HG02763 (cell line): ENCODE measurements around the gene ATP10B.
"Not testable (repeated sequence)": the region's sequence is repeated elsewhere in the genome, so short reads cannot be mapped to it uniquely, and the experiment has no call there.

ENCODE experiments used
- ATAC-seq: cut with Tn5 transposase; IDR thresholded peaks from one replicate; pipeline ENCODE4 v1.9.1; 2021; ENCODE audit warnings: mild to moderate bottlenecking, moderate library complexity; ENCODE audit not compliant: unreplicated experiment

Gene ATP10B

GRCh38 chr5:160852049-160852448, at the start of gene ATP10B:
Gene ATP10B (minus strand): TSS chr5:160852211. CDS start chr5:160688074, 164,137 bp downstream.
- no peak for ATAC-seq

GRCh38 chr5:160901656-160902055, 49.6 kb upstream of the ATP10B start:
- ATAC-seq, result no peak

- ATAC-seq, result no peak
These were observed 47.7 kb upstream of the ATP10B start for GRCh38 chr5:160899735-160900134.

GRCh38 chr5:160893180-160893964, 41.4 kb upstream of the ATP10B start:
- not testable (repeated sequence) for ATAC-seq

GRCh38 chr5:160887780-160888179, 35.8 kb upstream of the ATP10B start:
- ATAC-seq, result no peak

GRCh38 chr5:160873560-160874200, 21.7 kb upstream of the ATP10B start:
- not testable (repeated sequence) for ATAC-seq

- ATAC-seq, result no peak
These were observed 18.0 kb upstream of the ATP10B start for GRCh38 chr5:160869989-160870521.

- ATAC-seq, result no peak
These were observed 16.0 kb upstream of the ATP10B start for GRCh38 chr5:160867976-160868375.

- ATAC-seq, result no peak
These were observed 560 bp downstream of the ATP10B start for GRCh38 chr5:160851451-160851850.

GRCh38 chr5:160850421-160850820, 1.6 kb downstream of the ATP10B start:
- ATAC-seq, result no peak

- ATAC-seq, result no peak
These were observed 4.4 kb downstream of the ATP10B start for GRCh38 chr5:160847526-160848085.

GRCh38 chr5:160846642-160847041, 5.4 kb downstream of the ATP10B start:
- ATAC-seq, result no peak

GRCh38 chr5:160844177-160844576, 7.8 kb downstream of the ATP10B start:
- ATAC-seq, result no peak

- peak; percentile 97 for ATAC-seq
These were observed 8.8 kb downstream of the ATP10B start for GRCh38 chr5:160843240-160843639.

GRCh38 chr5:160837749-160838593, 14.0 kb downstream of the ATP10B start:
- no peak for ATAC-seq

GRCh38 chr5:160837211-160837610, 14.8 kb downstream of the ATP10B start:
- ATAC-seq, result no peak

GRCh38 chr5:160835818-160836528, 16.0 kb downstream of the ATP10B start:
- ATAC-seq, result peak; percentile 83

- no peak for ATAC-seq
These were observed 16.6 kb downstream of the ATP10B start for GRCh38 chr5:160835376-160835775.

GRCh38 chr5:160833806-160834205, 18.2 kb downstream of the ATP10B start:
- ATAC-seq, result no peak

- ATAC-seq, result no peak
These were observed 20.2 kb downstream of the ATP10B start for GRCh38 chr5:160831801-160832200.
